Neutrophil (primary cell): ENCODE measurements around the gene LZTR1.

Source experiments
- H3K27ac ChIP-seq: fragments of 200-600 bp; sonication (generic); 2 replicates; pipeline ENCODE4 v1.5.1; 2016; ENCODE audit warnings: mild to moderate bottlenecking, moderate library complexity
- H3K27me3 ChIP-seq: fragments of 200-600 bp; sonication (generic); 2 replicates; pipeline ENCODE4 v1.6.0; 2016; ENCODE audit warnings: mild to moderate bottlenecking
- H3K36me3 ChIP-seq: fragments of 200-600 bp; sonication (generic); 2 replicates; pipeline ENCODE4 v1.5.1; 2017
- H3K4me1 ChIP-seq, 2 experiments: fragments of 200-600 bp in 1 of 2; sonication (generic) in 1 of 2; 1 replicate in 1 of 2; 2 replicates in 1 of 2; pipeline versions ENCODE4 v1.5.1 to v1.6.1; 2013 to 2016; ENCODE audit warnings: low read depth in 1 of 2, low read length in 1 of 2, mild to moderate bottlenecking in 1 of 2, moderate library complexity in 1 of 2; ENCODE audit not compliant: control insufficient read depth in 1 of 2, insufficient read depth in 1 of 2
- H3K4me3 ChIP-seq, 2 experiments: fragments of 200-600 bp in 1 of 2; sonication (generic) in 1 of 2; 1 replicate in 1 of 2; 2 replicates in 1 of 2; pipeline ENCODE4 v1.5.1; 2013 to 2016; ENCODE audit warnings: low read depth in 1 of 2, low read length in 1 of 2, mild to moderate bottlenecking in 1 of 2, moderate library complexity in 1 of 2
- H3K9me3 ChIP-seq: fragments of 200-600 bp; sonication (generic); 2 replicates; pipeline ENCODE4 v1.5.1; 2016
- TF ChIP-seq, protein P1 (sequence below): fragments of 200-600 bp; sonication (generic); IDR thresholded peaks from 2 replicates; pipeline ENCODE4 v1.5.1; 2016; ENCODE audit warnings: antibody characterized with exemption

The LZTR1 gene

DNA sequence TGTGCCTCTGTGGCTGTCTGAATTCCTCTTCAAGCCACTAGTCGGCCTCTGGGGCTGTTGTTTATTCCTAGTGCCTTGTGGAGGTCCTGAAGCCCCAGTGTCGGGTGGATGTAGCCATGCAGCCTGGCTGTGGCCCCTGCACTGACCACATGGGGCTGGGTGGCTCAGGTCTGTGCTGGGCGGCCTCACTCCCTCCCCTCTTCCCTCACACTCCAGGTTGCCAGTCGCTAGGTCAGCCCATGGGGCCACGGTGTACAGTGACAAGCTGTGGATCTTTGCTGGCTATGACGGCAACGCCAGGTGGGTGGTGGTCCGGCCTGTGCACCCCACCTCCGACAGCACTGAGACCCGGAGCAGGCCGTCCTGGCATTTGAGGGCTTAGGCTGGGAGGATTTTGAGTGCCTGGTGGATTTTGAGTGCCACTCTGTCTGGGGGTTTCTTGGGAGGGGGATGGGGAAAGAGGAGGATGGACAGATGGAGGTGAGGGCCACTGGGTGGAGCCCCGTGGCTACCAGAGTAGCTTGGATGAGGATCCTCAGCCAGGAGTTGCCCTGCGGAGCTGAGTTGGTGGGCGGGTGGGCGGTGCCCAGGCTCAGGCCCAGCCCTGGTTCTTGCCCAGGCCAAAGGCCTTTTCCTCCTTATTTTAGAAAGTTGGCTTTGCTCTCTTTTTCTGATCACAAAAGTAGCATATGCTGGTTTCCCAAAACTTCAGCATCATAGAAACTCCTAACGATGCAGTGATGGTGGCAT, 6.7 kb downstream of the LZTR1 start:
- no peak overlapping the region for H3K27ac ChIP-seq
- no peak overlapping the region for H3K4me3 ChIP-seq
- H3K9me3 ChIP-seq = no peaks in the 10 kb centered on the region
- H3K36me3 ChIP-seq = peaks cover 55% of the 10 kb centered on the region
- no peaks in the 10 kb centered on the region for H3K27me3 ChIP-seq
- no peaks in the 10 kb centered on the region for H3K4me1 ChIP-seq
- TF ChIP-seq, protein P1, sequence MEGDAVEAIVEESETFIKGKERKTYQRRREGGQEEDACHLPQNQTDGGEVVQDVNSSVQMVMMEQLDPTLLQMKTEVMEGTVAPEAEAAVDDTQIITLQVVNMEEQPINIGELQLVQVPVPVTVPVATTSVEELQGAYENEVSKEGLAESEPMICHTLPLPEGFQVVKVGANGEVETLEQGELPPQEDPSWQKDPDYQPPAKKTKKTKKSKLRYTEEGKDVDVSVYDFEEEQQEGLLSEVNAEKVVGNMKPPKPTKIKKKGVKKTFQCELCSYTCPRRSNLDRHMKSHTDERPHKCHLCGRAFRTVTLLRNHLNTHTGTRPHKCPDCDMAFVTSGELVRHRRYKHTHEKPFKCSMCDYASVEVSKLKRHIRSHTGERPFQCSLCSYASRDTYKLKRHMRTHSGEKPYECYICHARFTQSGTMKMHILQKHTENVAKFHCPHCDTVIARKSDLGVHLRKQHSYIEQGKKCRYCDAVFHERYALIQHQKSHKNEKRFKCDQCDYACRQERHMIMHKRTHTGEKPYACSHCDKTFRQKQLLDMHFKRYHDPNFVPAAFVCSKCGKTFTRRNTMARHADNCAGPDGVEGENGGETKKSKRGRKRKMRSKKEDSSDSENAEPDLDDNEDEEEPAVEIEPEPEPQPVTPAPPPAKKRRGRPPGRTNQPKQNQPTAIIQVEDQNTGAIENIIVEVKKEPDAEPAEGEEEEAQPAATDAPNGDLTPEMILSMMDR = no peak

DNA sequence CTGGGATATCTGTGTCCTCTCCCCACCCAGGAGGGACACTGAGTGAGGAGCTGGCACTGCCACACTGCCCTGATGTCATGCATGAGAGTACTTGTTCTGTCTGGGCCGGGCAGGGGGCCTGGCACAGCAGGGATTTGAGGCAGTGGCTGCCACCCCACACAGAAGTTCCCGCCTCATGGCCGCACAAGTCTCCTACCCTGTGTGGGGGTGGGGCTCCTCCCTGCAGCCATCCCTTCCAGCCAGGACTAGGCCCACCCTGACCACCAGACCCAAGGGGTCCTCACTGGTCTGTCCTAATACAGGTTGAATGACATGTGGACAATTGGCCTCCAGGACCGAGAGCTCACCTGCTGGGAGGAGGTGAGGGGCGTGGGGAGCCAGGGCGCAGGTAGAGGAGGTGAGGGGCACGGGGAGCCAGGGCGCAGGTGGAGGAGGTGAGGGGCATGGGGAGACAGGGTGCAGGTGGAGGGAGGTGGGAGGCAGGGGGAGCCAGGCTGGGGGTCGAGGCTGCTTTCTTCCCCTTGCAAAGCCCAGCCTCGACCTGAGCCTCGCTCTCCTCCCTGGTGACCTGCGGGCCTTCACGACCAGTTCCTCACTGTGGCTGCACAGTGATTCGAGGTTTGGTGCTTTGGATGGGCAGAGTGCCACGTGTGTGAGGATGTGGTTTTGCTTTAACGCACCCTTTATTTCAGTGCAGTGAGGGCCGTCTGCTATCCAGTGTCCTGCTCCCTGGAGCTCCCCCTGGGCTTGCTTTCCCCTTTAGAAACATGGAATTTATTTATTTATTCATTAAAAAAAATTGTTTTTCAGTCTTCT, 7.4 kb downstream of the LZTR1 start:
- Histone ChIP-seq H3K4me3 (no peak overlapping the region), H3K27ac (no peak overlapping the region), H3K9me3 (no peaks in the 10 kb centered on the region), H3K4me1 (no peaks in the 10 kb centered on the region), H3K27me3 (no peaks in the 10 kb centered on the region), H3K36me3 (peaks cover 63% of the 10 kb centered on the region)
- TF ChIP-seq, protein P1 = no peak

DNA sequence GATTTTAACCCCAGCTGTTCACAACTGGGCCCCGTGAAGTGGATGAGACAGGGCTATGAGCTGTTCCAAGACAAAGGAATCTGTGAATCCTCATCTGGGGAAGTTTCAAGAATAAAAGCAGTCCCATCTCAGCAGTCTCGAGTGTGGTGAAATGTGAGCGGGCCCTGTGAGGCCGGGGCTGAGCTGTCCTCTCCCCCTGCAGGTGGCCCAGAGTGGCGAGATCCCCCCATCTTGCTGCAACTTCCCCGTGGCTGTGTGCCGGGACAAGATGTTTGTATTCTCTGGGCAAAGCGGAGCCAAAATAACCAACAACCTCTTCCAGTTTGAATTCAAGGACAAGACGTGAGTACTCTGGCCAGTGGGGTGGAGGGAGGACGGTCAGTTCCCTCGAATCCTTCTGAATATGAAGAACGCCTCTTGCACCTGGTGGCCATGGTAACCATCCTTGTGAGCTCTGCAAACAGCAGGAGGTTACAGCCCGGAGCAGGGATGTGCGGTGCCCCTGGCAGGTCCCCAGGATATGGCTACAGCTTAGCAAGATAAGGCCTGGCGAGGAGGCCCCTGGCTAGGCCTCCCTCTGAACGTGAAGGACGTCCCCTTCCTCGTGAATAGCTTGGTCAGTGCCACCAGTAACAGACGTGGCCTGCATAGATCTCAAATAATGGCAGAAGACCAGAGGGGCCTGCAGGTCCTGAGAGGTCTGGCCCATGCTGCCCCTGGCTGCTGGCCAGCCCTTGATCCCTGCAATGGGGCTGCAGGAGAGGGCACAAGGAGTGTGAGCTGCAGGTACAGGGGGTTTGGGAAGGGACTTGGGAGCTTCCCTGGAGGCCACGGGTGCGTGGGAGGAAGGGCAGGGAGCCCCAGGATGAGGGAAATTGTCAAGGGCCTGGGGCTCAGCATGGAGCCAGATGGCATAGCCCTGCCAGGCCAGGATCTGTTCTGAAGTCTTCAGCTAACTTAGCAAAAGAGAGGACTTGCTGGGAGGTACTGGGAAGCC, 8.4 kb downstream of the LZTR1 start:
- Histone ChIP-seq H3K36me3 (peaks cover 70% of the 10 kb centered on the region), H3K27ac (no peak overlapping the region), H3K4me1 (no peaks in the 10 kb centered on the region), H3K27me3 (no peaks in the 10 kb centered on the region), H3K4me3 (no peak overlapping the region), H3K9me3 (no peaks in the 10 kb centered on the region)
- TF ChIP-seq, protein P1 = no peak

DNA sequence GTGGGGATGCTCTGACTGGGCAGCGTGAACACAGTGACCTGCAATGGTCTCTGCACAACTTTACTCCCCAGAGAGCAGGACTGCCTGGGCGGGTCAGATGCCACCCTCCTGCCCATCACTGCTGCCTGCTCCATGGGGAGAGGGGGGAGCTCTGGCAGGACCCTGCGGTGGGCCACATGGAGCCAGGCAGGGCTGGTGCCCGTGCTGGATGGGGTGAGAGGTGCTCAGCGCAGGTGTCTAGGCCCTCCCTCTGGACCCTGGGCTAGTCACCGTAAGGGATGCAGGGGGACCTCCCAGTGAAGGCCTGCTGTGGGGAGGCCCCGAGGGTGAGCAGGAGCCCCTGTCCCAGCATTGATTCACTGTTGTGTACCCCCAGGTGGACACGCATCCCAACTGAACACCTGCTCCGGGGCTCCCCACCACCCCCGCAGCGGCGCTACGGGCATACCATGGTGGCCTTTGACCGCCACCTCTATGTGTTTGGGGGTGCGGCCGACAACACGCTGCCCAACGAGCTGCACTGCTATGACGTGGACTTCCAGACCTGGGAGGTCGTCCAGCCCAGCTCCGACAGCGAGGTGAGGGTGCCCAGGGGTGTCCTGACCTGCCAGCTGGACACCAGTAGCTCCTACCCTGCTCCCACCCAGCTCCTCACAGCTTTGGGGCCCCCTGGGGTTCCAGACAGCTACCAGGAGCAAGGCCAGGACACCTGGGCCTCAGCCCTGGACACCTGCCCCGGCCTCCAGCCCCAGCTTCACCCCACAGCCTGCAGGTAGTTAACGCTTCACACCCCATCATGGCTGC, 9.4 kb downstream of the LZTR1 start:
- Histone ChIP-seq H3K4me3 (no peak overlapping the region), H3K9me3 (no peaks in the 10 kb centered on the region), H3K27ac (no peak overlapping the region), H3K4me1 (no peaks in the 10 kb centered on the region), H3K27me3 (no peaks in the 10 kb centered on the region), H3K36me3 (peaks cover 80% of the 10 kb centered on the region)
- TF ChIP-seq, protein P1 = no peak
